GM12878 (cell line): ENCODE measurements around the gene HCAR3. TPM values are rescaled to one million over a fixed set of nuclear protein-coding genes. Genes with fewer than 3 reads are reported as not detected.

Source experiments
- ASH2L ChIP-seq: fragments of 300-600, 200-600 bp; sonication (generic); IDR thresholded peaks from 2 replicates; pipeline ENCODE4 v1.6.1; 2017; ENCODE audit warnings: low read depth, mild to moderate bottlenecking, borderline replicate concordance
- BCL11A ChIP-seq: IDR thresholded peaks from 2 replicates; pipeline ENCODE4 v1.6.1; 2011; ENCODE audit warnings: low read depth, low read length
- CBFB ChIP-seq: IDR thresholded peaks from 2 replicates; pipeline ENCODE4 v1.6.1; 2016; ENCODE audit warnings: antibody characterized with exemption, low read depth
- CEBPB ChIP-seq, 2 experiments: fragments of 150-350 bp in 1 of 2; IDR thresholded peaks; 2 replicates each; pipeline ENCODE4 v1.6.1; 2012 to 2014; ENCODE audit warnings: low read depth in 2 of 2, low read length in 2 of 2, borderline replicate concordance in 1 of 2, inconsistent platforms in 1 of 2
- EED ChIP-seq: sonication (generic); IDR thresholded peaks from 2 replicates; pipeline ENCODE4 v1.6.1; 2016; ENCODE audit warnings: antibody characterized with exemption, low read depth
- EGR1 ChIP-seq, 2 experiments: IDR thresholded peaks; 1 replicate in 1 of 2; 2 replicates in 1 of 2; pipeline ENCODE4 v1.6.1; 2011 to 2012; ENCODE audit warnings: low read depth in 2 of 2, low read length in 2 of 2, borderline replicate concordance in 1 of 2, mild to moderate bottlenecking in 1 of 2, moderate library complexity in 1 of 2
- ELK1 ChIP-seq: IDR thresholded peaks from 2 replicates; pipeline ENCODE4 v1.6.1; 2012; ENCODE audit warnings: low read depth, low read length, improper control_type of control experiment
- HDGF ChIP-seq: fragments of 450-650 bp; IDR thresholded peaks from 2 replicates; pipeline ENCODE4 v1.6.1; 2016; ENCODE audit warnings: antibody characterized with exemption
- IKZF1 ChIP-seq: fragments of 450-650 bp; conservative IDR thresholded peaks from 2 replicates; pipeline ENCODE4 v1.6.1; 2017; ENCODE audit warnings: antibody characterized with exemption, mild to moderate bottlenecking
- IKZF2 ChIP-seq, 2 experiments: fragments of 450-650 bp; IDR thresholded peaks; 2 replicates each; pipeline ENCODE4 v1.6.1; 2017; ENCODE audit warnings: mild to moderate bottlenecking in 2 of 2, moderate library complexity in 2 of 2
- IRF3 ChIP-seq: fragments of 450-650 bp; IDR thresholded peaks from 2 replicates; pipeline ENCODE4 v1.6.1; 2014; ENCODE audit warnings: mild to moderate bottlenecking
- JUNB ChIP-seq: IDR thresholded peaks from 2 replicates; pipeline ENCODE4 v1.6.1; 2016; ENCODE audit warnings: antibody characterized with exemption, mild to moderate bottlenecking
- LARP7 ChIP-seq: fragments of 450-650 bp; IDR thresholded peaks from 2 replicates; pipeline ENCODE4 v1.6.1; 2017; ENCODE audit warnings: mild to moderate bottlenecking
- MXI1 ChIP-seq: fragments of 150-350 bp; IDR thresholded peaks from 2 replicates; pipeline ENCODE4 v1.6.1; 2011; ENCODE audit warnings: low read depth, mild to moderate bottlenecking, inconsistent platforms, low read length, improper control_type of control experiment
- MYC ChIP-seq: IDR thresholded peaks from 2 replicates; pipeline ENCODE4 v1.6.1; 2011; ENCODE audit warnings: mild to moderate bottlenecking, low read length, moderate library complexity, inconsistent platforms; ENCODE audit not compliant: insufficient read depth, insufficient replicate concordance, insufficient read length, severe bottlenecking
- NRF1 ChIP-seq: conservative IDR thresholded peaks from 2 replicates; pipeline ENCODE4 v1.6.1; 2011; ENCODE audit warnings: mild to moderate bottlenecking, low read depth, low read length, improper control_type of control experiment
- PBX3 ChIP-seq: IDR thresholded peaks from 2 replicates; pipeline ENCODE4 v1.6.1; 2011; ENCODE audit warnings: mild to moderate bottlenecking, low read depth, low read length, moderate library complexity; ENCODE audit not compliant: insufficient replicate concordance
- SIN3A ChIP-seq: IDR thresholded peaks from 2 replicates; pipeline ENCODE4 v1.6.1; 2012; ENCODE audit warnings: low read depth, low read length, improper control_type of control experiment
- SMAD5 ChIP-seq: IDR thresholded peaks from 2 replicates; pipeline ENCODE4 v1.6.1; 2016; ENCODE audit warnings: antibody characterized with exemption, low read depth
- SPI1 ChIP-seq: IDR thresholded peaks from 2 replicates; pipeline ENCODE4 v1.6.1; 2011; ENCODE audit warnings: low read depth, mild to moderate bottlenecking, low read length, moderate library complexity, borderline replicate concordance; ENCODE audit not compliant: insufficient read depth
- SRF ChIP-seq, 2 experiments: IDR thresholded peaks; 2 replicates each; pipeline ENCODE4 v1.6.1; 2011; ENCODE audit warnings: low read depth in 2 of 2, low read length in 2 of 2, mild to moderate bottlenecking in 1 of 2, moderate library complexity in 1 of 2
- STAT3 ChIP-seq: IDR thresholded peaks from 2 replicates; pipeline ENCODE4 v1.6.1; 2011; ENCODE audit warnings: low read depth, low read length, improper control_type of control experiment
- YY1 ChIP-seq: IDR thresholded peaks from 2 replicates; pipeline ENCODE4 v1.6.1; 2011; ENCODE audit warnings: low read depth, mild to moderate bottlenecking, low read length
- ZBED1 ChIP-seq: IDR thresholded peaks from 2 replicates; pipeline ENCODE4 v1.6.1; 2016; ENCODE audit warnings: borderline replicate concordance
- ZBTB33 ChIP-seq: fragments of 450-650 bp; IDR thresholded peaks from 2 replicates; pipeline ENCODE4 v1.6.1; 2017; ENCODE audit warnings: mild to moderate bottlenecking
- polyA plus RNA-seq, 11 experiments: library from polyadenylated mRNA; depleted of rRNA in 4 of 11; unstranded in 6 of 11; stranded (reverse) in 5 of 11; fragments of >200 nt; fragmentation: Nextera tagmentation in 4 of 11; fragmentation: Illumina TruSeq in 1 of 11; extraction: Ambion mirVana in 4 of 11; extraction: Trizol in 1 of 11; gene quantifications; 1 replicate in 1 of 11; 2 replicates in 10 of 11; pipeline versions ENCODE4 v1.2.1 to v1.2.3, GENCODE V29; 2011 to 2016; ENCODE audit warnings: inconsistent platforms in 2 of 11, missing spikeins in 2 of 11, low read depth in 1 of 11
- total RNA-seq, 4 experiments: library from RNA; depleted of rRNA in 3 of 4; stranded (reverse); fragments of >200 nt in 3 of 4; fragmentation: Illumina TruSeq in 1 of 4; extraction: Trizol in 1 of 4; gene quantifications; 2 replicates each; pipeline versions ENCODE4 v1.2.1 to v1.2.3, GENCODE V29; 2013 to 2021

Gene HCAR3
- total and polyA plus RNA-seq, 10 of the 15 experiments (the other 5 are each of a cell fraction or from before 2014, with no cell fraction given) = 0.57 to 3.0 (median 2.2) TPM

- TF ChIP-seq SRF (IDR thresholded peaks at IDR 0.05; ENCODE audit: low read depth in 2 of 2, low read length in 2 of 2) (0 out of 4 replicates have a peak, but pooled peaks of 1 of the 2 experiments have one; percentile 6), EED (peak; percentile 48; the same call in 1 of the 2 replicates), BCL11A (no peak; the same call in 1 of the 2 replicates), IKZF1 (peak; percentile 75), ASH2L (0 out of 2 replicates have a peak, but pooled peaks have one; percentile 76), YY1 (peak; percentile 89), EGR1 (IDR thresholded peaks at IDR 0.05; ENCODE audit: borderline replicate concordance in 1 of 2, low read depth in 2 of 2, low read length in 2 of 2) (peak; percentile 41 to 99), MXI1 (peak; percentile 96), LARP7 (peak; percentile 77), STAT3 (no peak), ZBTB33 (peak; percentile 89; the same call in 1 of the 2 replicates), ELK1 (peak; percentile 87), CBFB (peak; percentile 100), MYC (peak; percentile 77), CEBPB (IDR thresholded peaks at IDR 0.05; ENCODE audit: borderline replicate concordance in 1 of 2, low read depth in 2 of 2, low read length in 2 of 2) (peak in 1 of 2 experiments; percentile 26; a peak in 1 of 4 replicates), NRF1 (peak; percentile 44; the same call in 1 of the 2 replicates), IKZF2 (IDR thresholded peaks at IDR 0.05) (peak; percentile 26 to 35; a peak in 2 of 4 replicates), SMAD5 (peak; percentile 65; the same call in 1 of the 2 replicates), SPI1 (no peak), IRF3 (peak; percentile 41; the same call in 1 of the 2 replicates), ZBED1 (peak; percentile 99; the same call in 1 of the 2 replicates), HDGF (peak; percentile 46; the same call in 1 of the 2 replicates), JUNB (no peak), SIN3A (peak; percentile 87), PBX3 (peak; percentile 26)
Measured at GRCh38 chr12:122752464-122753318, 36.1 kb upstream of the HCAR3 start, which contains the start of gene DENR (continued).
